22Rv1 (cell line): ENCODE measurements around the gene TAF3.

Source experiments
- H3K27ac ChIP-seq: fragments of 450-650 bp; 2 replicates; pipeline ENCODE4 v1.5.1; 2017
- CTCF ChIP-seq: fragments of 450-650 bp; IDR thresholded peaks from 2 replicates; pipeline ENCODE4 v1.5.1; 2017; ENCODE audit warnings: mild to moderate bottlenecking
- ZFX ChIP-seq: fragments of 450-650 bp; IDR thresholded peaks from 2 replicates; pipeline ENCODE4 v1.6.1; 2017; ENCODE audit warnings: antibody characterized with exemption, borderline replicate concordance

TAF3 gene

GRCh38 chr10:7881119-7881518, 62.8 kb downstream of the TAF3 start:
- no peak overlapping the region for H3K27ac ChIP-seq
- no peak for TF ChIP-seq CTCF
- no peak for TF ChIP-seq ZFX

DNA sequence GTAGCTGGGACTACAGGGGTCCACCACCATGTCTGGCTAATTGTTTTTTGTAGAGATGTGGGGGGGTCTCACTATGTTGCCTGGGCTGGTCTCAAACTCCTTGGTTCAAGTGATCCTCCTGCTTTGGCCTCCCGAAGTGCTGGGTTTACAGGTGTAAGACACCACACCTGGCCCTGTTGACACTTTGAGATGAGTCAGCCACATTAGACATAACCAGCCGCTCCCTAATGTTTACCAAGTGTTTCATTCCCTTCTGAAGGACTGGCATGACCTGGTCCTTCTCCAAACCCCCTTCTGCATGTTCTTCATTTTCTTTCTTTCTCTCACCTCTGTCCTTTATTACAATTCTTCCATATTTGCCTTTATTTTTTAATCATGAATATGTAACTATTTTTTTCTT, 67.8 kb downstream of the TAF3 start:
- no peak for TF ChIP-seq CTCF
- no peak for TF ChIP-seq ZFX
- no peak overlapping the region for H3K27ac ChIP-seq

GRCh38 chr10:7887174-7887816, 69.0 kb downstream of the TAF3 start:
- H3K27ac ChIP-seq = no peak overlapping the region
- TF ChIP-seq ZFX (no peak), CTCF (no peak)

DNA sequence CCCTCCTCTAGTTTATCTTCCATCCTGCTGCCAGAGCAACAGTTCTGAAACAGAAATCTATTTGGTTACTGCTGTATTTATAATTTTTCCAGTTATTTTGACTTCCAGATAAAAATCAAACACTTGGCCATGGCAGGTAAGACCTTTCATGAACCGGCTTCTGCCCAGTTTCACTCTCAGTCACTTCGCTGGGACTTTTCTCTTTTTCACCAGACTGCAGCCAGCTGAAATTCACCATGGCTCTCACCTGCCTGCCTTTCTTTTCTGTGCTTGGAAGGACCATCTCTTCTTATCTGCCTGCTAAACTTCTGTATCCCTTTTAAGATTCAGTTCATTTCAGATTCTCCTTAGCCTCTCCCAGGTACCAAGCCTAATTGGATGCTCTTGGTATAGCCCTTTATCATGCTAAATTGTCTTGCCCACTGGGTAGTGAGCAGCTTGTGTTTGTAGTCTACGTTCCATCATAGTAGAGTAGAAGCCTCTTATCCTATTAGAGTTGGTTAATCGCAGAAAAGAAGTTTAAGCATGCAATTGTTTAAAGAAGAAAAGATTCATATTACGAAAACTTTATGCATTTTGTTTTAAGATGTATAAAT, 71.7 kb downstream of the TAF3 start:
- no peak overlapping the region for H3K27ac ChIP-seq

GRCh38 chr10:7890781-7891180, 72.5 kb downstream of the TAF3 start:
- H3K27ac ChIP-seq = no peak overlapping the region
- no peak for TF ChIP-seq CTCF
- TF ChIP-seq ZFX = no peak

More for the DNA sequence above, 71.7 kb downstream of the TAF3 start:
- TF ChIP-seq CTCF (no peak), ZFX (no peak)

GRCh38 chr10:7891634-7892033, 73.3 kb downstream of the TAF3 start:
- TF ChIP-seq CTCF (no peak), ZFX (no peak)
- no peak overlapping the region for H3K27ac ChIP-seq

GRCh38 chr10:7892146-7892545, 73.8 kb downstream of the TAF3 start:
- TF ChIP-seq ZFX (no peak), CTCF (no peak)
- no peak overlapping the region for H3K27ac ChIP-seq
